ENCODE data around the gene CNDP2.
"Not testable (repeated sequence)": the region's sequence is repeated elsewhere in the genome, so short reads cannot be mapped to it uniquely, and the experiment has no call there.

CNDP2 gene

GRCh38 chr18:74473976-74474640 is 22.1 kb upstream of the CNDP2 start:
- DNase-seq, result no peak

GRCh38 chr18:74476140-74476539 is 20.0 kb upstream of the CNDP2 start:
- DNase-seq, result no peak

GRCh38 chr18:74477771-74478170 is 18.4 kb upstream of the CNDP2 start:
- DNase-seq, result no peak

- DNase-seq, result no peak
Measured at GRCh38 chr18:74478316-74478715, 17.8 kb upstream of the CNDP2 start.

GRCh38 chr18:74478880-74479279 is 17.3 kb upstream of the CNDP2 start:
- no peak for DNase-seq

GRCh38 chr18:74479486-74480148 is 16.5 kb upstream of the CNDP2 start:
- DNase-seq, result no peak

- no peak for DNase-seq
Measured at GRCh38 chr18:74480149-74480651, 16.0 kb upstream of the CNDP2 start.

- DNase-seq, result no peak
Measured at GRCh38 chr18:74482697-74483096, 13.5 kb upstream of the CNDP2 start.

GRCh38 chr18:74486119-74486849 is 9.9 kb upstream of the CNDP2 start:
- no peak for DNase-seq

- DNase-seq, result no peak
Measured at GRCh38 chr18:74488354-74488753, 7.8 kb upstream of the CNDP2 start.

GRCh38 chr18:74488864-74489263 is 7.3 kb upstream of the CNDP2 start:
- DNase-seq, result no peak

GRCh38 chr18:74489676-74490075 is 6.5 kb upstream of the CNDP2 start:
- DNase-seq, result no peak

- DNase-seq, result no peak
Measured at GRCh38 chr18:74492259-74492658, 3.9 kb upstream of the CNDP2 start.

GRCh38 chr18:74493689-74494088 is 2.5 kb upstream of the CNDP2 start:
- DNase-seq, result peak; percentile 83

GRCh38 chr18:74494514-74494913 is 1.6 kb upstream of the CNDP2 start:
- no peak for DNase-seq

- DNase-seq, result peak; percentile 49
Measured at GRCh38 chr18:74496508-74497323, 553 bp downstream of the CNDP2 start.

- no peak for DNase-seq
Measured at GRCh38 chr18:74497324-74497676, 1.1 kb downstream of the CNDP2 start.

- no peak for DNase-seq
Measured at GRCh38 chr18:74497778-74498177, 1.6 kb downstream of the CNDP2 start.

- peak; percentile 82 for DNase-seq
Measured at GRCh38 chr18:74498712-74499627, 2.8 kb downstream of the CNDP2 start.

- peak; percentile 65 for DNase-seq
Measured at GRCh38 chr18:74499633-74500032, 3.5 kb downstream of the CNDP2 start.

- DNase-seq, result no peak
Measured at GRCh38 chr18:74500372-74500771, 4.2 kb downstream of the CNDP2 start.

GRCh38 chr18:74500774-74501173 is 4.6 kb downstream of the CNDP2 start:
- DNase-seq, result not testable (repeated sequence)
